HG03064 (cell line): ENCODE data around the gene GNL1.
"Not testable (repeated sequence)": the region's sequence is repeated elsewhere in the genome, so short reads cannot be mapped to it uniquely, and the experiment has no call there.

ENCODE experiments used
- ATAC-seq: cut with Tn5 transposase; IDR thresholded peaks from one replicate; pipeline ENCODE4 v1.9.1; 2021; ENCODE audit warnings: low read depth; ENCODE audit not compliant: unreplicated experiment

Gene GNL1

DNA sequence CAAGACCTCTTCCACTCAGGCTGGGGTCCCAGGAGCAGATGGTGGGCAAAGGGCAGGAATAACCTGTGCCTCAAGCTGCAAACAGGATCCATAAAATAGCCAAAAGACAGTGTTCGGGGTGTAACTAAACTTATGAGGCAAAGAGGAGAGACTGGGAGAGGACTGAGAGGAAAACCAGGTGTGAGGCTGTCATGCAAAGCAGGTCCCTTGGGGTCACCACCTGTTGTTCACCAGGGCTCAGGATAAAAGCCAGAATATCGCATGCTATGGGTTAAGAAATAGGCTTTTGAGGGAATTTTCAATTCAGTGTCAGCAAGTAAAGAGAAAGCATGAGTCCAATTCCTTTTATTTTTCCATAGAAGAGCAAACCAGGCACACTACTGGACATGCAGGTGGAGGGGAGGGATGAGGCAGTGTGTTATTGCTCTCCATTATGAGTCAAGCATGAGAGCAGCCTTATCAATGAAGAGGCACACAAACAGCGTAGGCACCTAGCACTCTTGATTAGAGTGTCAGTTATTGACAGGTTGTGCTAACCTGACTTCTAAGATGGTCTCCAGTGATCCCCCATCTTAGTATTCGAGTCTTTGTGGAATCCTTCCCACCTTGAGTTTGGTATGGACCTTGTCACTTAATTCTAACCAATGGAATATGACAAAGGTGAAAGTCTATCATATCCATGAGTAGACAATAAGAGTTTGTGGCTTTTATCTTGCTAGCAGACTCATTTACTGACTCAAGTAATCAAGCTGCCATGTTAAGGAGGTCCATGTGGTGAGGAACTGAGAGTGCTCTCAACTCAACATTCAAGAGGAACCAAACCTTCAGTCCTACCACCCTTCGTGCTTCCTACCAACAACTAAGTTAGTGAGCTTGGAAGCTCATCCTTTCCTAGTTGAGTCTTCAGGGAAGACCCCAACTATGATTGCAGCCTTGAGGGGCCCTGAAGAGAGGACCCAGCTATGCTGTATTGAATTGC lies 48.2 kb downstream of the GNL1 start:
- no peak for ATAC-seq

- no peak for ATAC-seq
Observed at GRCh38 chr6:30500421-30501355, 55.6 kb downstream of the GNL1 start.

GRCh38 chr6:30498705-30499104 lies 57.6 kb downstream of the GNL1 start:
- not testable (repeated sequence) for ATAC-seq

DNA sequence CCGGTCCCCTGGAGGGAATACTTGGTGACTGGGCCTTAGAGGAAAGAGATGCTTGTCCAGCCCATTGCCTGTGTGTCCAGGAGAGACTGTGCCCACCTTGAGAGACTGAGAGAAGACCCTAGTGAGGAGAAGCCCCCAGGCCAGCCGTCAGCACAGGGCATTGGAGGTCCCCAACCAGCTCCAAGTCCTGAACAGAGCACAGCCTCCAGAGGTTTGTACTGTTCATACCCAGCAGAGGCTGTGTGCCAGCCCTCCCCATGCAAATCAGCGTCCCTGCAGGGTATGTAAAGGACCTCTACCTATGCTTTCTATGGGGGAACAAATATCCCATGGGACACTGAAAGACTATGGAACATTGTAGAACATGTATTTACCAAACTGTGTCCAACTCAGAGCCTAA lies 58.6 kb downstream of the GNL1 start:
- no peak for ATAC-seq

GRCh38 chr6:30497261-30497599 lies 59.1 kb downstream of the GNL1 start:
- not testable (repeated sequence) for ATAC-seq

DNA sequence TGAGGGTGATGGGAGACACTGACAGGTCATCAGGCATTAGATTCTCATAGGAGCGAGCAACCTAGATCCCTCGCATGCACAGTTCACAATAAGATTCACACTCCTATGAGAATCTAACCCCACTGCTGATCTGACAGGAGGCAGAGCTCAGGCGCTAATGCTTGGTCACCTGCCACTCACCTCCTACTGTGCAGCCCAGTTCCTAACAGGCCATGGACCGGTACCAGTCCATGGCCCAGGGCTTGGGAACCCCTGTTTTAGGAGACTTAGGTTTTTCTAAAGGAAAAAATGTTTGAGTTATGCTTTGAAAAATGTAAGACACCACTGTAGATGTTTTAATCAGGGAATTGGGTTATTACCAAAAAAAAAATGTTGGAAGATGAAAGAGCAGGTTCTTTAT lies 60.3 kb downstream of the GNL1 start:
- ATAC-seq: no peak

DNA sequence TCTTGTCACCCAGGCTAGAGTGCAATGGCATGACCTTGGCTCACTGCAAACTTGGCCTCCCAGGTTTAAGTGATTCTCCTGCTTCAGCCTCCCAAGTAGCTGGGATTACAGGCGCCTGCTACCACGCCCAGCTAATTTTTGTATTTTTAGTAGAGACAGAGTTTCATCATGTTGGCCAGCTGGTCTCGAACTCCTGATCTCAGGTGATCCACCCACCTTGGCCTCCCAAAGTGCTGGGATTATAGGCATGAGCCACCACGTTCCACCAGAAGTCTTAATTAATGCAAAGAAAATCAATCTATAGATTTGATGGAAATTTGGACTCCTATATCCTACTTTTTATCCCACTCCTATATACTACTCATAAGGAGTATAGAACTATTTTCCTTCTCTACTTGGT lies 61.2 kb downstream of the GNL1 start:
- not testable (repeated sequence) for ATAC-seq

DNA sequence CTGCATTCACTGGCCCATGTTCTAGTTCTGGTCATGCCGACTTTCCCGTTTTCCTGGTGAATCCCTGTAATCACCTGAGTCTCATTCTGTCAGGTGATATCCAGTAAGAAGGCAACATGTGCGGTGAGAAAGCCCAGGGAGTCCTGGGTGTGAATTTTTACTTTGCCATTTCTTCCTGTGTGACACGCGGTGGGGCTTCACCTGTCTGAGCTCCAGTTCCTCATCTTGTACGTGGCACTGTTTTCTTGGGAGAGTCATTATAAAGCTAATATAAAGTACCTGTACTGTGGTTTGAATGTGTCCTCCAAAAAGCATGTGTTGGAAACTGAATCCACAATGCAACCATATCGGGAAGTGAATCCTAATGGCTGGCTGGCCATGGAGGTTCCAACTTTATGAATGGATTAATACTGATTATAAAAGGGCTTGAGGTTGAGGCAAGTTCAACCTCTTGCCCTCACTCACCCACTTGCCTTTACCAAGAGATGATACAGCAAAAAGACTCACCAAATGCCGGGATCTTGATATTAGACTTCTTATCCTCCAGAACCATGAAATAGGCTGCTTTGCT lies 61.9 kb downstream of the GNL1 start:
- ATAC-seq: no peak

DNA sequence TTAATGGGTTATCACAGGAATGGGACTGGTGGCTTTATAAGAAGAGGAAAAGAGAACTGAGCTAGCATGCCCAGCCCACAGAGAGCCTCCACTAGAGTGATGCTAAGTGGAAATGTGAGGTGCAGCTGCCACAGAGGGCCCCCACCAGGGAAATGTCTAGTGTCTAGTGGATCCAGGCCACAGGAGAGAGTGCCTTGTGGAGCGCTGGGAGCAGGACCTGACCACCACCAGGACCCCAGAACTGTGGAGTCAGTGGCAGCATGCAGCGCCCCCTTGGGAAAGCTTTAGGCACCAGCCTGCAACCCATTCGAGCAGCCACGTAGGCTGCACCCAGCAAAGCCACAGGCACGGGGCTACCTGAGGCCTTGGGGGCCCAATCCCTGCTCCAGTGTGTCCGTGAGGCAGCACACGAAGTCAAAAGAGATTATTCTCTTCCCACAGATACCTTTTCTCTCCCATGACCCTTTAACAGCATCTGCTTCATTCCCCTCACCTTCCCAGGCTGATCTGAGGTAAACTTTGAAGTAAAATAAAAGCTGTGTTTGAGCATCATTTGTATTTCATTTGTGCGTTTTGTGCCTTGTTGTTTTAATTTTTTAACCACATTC lies 62.5 kb downstream of the GNL1 start:
- no peak for ATAC-seq

GRCh38 chr6:30491991-30492952 lies 64.0 kb downstream of the GNL1 start:
- no peak for ATAC-seq
